ENCODE results near the gene GM2A.

DNA sequence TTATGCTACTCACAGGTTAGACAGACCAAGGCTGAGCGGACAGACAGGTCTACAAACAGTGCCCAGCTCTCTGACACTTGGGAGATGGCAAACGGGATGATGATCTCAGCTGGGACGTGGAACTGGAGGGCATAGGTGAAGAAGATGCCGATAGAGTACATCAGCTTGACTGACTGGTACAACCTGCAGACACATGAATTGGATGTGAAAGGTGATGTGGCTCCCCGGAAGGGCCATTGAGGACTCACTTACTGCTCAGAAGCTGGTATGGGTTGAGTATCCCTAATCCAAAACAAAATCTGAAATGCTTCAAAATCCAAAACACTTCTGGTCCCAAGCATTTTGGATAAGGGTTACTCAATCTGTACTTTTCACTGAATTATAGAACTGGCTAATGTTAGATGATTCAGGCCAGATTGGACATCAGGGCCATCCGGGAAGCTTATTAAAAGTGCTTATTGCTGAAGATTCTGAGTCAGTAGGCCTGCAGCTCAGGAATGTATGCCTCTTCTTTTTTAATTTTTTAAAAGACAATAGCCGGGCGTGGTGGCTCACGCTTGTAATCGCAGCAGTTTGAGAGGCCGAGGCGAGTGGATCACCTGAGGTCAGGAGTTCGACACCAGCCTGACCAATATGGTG is 28.1 kb downstream of the GM2A start:
- TF ChIP-seq, protein P1, sequence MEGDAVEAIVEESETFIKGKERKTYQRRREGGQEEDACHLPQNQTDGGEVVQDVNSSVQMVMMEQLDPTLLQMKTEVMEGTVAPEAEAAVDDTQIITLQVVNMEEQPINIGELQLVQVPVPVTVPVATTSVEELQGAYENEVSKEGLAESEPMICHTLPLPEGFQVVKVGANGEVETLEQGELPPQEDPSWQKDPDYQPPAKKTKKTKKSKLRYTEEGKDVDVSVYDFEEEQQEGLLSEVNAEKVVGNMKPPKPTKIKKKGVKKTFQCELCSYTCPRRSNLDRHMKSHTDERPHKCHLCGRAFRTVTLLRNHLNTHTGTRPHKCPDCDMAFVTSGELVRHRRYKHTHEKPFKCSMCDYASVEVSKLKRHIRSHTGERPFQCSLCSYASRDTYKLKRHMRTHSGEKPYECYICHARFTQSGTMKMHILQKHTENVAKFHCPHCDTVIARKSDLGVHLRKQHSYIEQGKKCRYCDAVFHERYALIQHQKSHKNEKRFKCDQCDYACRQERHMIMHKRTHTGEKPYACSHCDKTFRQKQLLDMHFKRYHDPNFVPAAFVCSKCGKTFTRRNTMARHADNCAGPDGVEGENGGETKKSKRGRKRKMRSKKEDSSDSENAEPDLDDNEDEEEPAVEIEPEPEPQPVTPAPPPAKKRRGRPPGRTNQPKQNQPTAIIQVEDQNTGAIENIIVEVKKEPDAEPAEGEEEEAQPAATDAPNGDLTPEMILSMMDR (IDR thresholded peaks at IDR 0.05), result no peak
- no peak for TF ChIP-seq POLR2A (IDR thresholded peaks at IDR 0.05)
